HG02852 (cell line): ENCODE measurements around the gene CASP6.
"Not testable (repeated sequence)": the region's sequence is repeated elsewhere in the genome, so short reads cannot be mapped to it uniquely, and the experiment has no call there.

ENCODE experiments used
- ATAC-seq: cut with Tn5 transposase; IDR thresholded peaks from one replicate; pipeline ENCODE4 v1.9.1; 2021; ENCODE audit warnings: mild to moderate bottlenecking, moderate library complexity; ENCODE audit not compliant: unreplicated experiment

The CASP6 gene

DNA sequence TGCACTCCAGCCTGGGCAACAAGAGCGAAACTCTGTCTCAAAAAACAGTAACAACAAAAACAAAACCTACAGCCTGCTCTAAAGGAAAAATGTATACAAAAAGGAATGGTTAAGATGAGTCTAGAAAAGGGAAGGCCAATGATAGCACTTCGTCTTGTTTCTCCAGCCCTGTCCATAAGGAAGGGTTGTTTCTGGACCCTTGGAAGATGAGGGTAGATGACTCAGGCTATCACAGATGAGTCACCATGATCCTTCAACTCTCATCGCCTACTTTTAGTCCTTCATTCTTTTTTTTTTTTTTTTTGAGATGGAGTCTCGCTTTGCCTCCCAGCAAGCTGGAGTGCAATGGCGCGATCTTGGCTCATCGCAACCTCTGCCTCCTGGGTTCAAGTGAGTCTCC, 17.8 kb upstream of the CASP6 start:
- no peak for ATAC-seq

DNA sequence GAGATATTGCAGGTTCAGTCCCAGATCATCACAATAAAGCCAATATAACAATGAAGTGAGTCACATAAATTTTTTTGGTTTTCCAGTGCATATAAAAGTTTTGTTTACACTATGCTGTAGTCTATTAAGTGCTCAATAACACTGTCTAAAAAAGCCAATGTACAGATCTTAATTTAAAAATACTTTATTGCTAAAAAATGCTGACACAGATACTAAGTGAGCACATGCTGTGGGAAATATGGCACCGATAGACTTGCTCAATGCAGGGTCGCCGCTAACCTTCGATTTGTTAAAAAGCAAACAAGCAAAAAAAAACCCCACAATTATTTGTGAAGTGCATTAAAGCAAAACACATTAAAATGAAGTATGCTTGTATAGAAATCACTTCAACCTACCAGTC, 16.4 kb upstream of the CASP6 start:
- no peak for ATAC-seq

DNA sequence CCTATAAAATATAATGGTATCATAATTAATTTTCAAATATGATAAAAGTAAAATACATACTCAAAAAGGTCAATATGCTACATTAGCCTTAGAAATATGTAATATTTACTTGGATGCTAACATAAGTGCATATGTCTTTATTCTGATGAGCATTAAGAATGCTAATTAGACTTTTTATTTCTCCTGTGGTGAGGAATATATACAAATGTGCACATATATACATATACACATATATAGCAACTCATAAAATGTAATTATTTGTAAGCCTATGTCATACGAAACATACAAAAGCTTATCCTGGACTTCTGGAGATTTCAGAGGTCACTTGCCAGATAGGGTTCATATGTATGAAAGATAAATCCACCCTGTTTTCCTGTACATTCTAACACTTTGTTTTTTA, 15.5 kb upstream of the CASP6 start:
- ATAC-seq = no peak

DNA sequence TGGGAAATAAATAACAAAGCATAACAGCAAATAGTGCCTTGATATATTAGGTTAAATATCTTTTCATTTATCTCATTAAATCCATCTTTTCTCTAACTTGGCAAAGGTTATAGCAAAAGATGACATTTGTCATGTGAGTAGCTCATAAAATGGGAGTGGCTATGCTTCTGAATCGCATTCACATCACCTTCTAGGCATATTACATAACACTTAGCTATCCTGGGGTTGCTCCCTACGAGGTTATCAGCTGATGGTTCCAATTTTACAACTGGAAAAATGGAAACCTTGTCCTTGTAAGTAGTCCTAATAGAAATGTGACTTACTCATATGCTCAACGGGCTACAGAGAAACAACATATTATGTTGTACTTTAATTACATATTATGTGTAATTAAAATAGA, 10.3 kb upstream of the CASP6 start:
- ATAC-seq = no peak

DNA sequence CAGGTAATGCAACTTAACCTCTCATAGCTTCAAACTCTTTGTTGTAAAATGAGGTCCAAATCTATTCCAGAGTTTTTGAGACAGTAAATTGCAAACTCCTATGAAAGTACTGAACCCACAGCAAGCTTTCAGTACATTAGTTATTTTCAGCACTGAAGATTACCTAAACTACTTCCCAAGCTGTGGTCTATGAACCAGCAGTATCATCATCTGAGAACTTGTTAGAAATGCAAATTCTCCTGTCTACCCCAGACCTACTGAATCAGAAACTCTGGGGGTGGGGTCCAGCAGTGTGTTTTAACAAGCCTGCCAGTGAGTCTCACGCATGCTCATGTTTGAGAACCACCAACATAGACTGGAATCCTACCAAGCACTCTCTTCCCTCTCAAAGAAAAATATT, 5.7 kb upstream of the CASP6 start:
- ATAC-seq = peak; percentile 99

DNA sequence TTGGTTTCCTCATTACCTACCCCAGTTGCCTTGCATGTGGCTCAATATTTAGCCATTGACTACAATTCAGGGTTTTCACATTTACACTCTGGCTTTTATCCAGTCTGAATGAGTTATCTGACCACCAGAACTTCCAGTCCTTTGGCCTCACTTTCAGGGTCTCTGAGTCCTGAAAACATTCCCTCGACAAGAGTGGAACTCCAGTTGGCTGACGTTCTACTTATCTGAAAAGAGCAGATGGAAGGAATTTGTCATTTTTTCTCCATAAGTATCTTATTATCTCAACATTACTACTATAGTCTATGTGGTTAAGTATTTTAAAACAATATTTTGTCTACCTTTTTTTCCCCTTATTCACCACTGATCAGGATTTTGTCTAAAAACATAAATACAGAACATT, 5.2 kb upstream of the CASP6 start:
- ATAC-seq = no peak

DNA sequence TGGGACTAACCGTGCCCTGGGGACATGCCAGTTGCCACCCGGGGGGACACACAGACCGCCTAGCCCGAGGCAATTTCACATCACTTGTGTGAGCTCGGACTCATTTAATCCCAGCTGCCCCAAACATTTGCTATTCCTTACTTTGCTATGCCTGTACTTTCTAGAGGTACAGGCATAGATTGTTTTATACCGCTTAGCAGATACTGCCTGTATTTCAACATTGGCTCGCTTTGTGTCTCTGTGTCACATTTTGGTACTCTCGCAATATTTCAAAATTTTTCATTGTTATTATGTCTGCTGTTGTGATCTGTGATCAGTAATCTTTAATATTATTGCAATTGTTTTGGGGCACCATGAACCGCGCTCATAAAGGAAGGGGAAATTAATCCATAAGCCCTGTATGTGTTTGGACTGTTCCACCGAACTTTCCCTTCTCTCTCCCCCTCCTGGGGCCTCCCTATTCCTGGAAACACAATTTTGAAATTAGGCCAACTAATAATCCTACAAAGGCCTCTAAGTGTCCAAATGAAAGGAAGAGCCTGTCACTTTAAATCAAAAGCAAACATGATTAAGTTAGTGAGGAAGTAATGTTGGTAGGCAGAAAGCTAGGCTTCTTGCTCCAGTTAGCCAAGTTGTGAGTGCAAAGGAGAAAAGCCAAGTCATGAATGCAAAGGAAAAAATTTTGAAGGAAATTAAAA, 568 bp upstream of the CASP6 start:
- no peak for ATAC-seq

DNA sequence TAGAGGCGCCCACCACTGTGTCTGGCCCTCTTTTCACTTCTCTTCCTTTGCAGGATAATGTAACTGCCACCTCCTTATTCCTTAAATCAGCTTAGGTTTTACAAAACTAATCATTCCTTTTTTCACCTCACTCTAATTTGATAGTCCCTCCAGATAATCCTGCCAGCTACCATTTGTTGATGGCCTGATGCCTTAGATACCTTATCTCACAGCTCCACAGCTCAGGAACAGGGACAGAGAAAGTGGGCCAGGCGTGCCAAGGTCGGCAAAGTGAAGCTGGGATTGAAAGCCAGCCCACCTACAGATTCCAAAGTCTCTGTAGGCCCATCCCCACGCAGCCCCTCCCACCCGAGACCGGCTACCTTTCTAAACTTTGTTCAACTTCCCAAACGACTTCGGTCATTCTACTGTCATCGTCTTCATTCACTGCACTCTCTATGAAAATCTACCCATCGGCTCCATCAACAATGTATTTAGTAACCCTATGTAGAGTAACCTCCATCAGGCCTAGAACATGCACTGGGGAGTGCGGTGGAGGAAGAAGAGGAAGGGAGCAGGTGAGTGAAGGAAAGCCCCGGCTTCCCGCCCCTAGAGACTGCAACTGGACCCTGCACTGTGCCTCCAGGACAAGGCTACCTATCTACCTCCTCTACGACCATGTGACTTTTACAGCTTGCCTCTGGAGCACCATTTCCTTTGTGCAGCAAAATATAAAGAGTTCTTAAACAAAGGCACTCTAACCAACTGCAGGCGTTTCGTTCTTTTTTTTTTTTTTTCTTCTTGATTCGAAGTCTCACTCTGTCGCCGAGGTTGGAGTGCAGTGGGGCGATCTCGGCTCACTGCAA, 1.5 kb downstream of the CASP6 start:
- ATAC-seq = no peak

DNA sequence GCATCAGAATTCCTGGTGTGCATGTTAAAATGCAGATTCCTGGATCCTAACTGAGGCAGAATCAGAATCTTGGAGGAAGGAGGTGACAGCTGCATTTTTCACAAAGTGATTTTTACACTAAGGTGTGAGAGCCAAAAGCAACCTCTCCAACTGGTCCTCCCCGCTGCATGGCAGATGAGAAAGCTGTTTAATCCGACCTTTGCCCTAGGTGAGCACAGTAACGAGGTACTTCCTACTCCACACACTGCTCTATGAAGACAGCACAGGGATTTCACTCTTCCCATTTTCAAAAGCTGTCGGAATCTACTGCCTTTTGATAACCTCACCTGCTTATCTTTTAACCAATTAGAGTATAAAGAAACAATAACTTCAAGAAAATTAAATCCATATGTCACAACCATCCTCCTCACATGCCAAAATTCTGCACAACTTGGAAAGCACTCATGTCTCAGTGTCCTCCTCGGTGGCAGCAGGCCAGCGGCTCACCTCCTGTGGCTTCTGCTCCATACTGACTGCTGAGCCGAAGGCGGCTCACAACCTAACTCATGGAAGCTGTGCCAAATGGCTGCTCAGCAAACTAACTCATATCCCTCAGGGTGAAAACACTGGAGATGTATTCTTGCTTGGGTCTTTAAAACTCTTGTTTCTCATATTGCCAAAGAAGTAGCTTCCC, 3.6 kb downstream of the CASP6 start:
- no peak for ATAC-seq

DNA sequence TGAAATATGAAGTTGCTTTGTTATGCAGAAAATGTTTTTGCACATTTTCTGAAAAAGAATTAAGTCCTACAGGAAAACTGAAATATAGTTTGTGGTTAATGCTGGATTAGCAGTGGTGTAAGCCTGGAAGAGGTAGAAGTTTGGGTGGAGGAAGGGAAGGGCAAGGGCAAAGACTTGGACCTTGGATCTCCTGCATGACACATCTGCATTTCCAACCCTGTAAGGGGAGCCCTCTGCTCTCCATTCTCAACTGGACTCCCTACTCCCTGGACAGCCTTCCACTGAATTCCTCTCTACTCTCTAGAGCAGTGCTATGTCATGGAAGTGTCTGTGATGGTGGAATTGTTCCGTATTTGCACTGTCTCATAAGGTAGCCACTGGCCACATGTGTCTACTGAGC, 4.6 kb downstream of the CASP6 start:
- no peak for ATAC-seq

DNA sequence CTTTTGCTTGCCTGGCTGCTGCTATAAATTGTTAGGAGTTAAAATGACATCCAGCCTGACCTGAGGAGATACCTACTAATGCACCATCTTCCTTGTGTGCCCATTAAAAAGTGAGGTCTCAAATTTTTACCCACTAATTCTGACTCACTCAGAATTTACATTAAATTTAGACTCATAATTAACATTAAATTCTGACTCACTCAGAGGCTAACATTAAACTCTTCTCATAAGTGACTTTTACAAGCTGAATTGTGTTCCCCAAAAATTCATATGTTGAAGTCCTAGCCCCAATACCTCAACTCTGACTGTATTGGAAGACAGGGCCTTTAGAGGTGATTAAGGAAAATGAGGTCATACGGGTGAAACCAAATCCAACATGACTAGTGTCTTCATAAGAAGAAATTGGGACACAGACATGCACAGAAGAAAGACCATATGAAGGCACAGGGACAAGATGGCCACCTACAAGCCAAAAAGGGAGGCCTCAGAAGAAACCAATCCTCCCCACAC, 11.8 kb downstream of the CASP6 start:
- ATAC-seq = no peak

DNA sequence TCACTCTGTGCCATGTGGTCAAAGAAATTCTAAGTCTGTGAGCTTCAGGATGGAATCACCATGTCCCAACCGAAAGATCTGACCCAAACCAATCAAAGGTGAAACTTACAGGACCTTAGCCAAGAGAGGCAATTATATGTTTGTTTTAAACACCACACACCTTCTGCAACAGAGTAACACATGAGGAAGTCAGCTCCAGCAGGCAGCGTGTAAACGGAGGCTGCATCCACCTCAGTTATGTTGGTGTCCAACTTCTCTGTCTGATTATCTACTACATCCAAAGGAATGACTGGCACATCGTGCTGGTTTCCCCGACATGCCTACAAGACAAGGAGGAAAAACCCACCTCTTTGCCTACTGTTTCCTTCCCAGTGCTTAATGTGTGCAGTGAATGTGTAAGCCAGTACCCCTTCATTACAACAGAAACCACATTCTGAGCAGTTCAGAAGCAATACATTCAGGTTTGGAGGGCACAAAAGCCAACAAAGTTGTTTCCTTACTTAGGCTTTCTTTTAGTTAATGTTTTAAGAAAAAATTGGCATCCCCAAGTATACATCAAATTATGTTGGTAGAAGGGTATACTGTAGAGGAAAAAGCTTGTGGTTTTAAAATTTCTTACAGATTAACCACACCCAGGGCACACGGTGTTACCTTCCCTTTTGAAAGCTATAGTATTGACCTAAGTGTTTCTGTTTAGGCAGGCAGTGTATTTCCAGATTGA, 12.4 kb downstream of the CASP6 start:
- peak; percentile 67 for ATAC-seq

DNA sequence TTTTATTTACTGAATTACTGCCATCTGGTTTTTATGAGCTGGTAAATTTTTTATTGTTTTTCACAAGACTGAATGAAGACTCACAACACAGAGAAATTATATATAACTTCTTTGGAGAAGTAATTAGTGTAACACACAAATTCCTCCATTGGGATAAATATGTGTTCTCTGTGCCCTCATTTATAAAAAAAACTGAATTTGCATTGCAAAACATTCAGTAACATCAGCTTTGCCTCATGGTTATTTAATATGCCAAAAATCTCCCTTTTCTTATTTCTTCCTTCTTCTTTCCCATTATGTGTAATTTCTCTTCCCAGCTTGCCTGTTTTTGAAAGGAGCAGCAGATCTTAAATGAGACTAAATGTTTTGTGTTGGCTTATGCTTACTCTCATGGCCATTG, 18.5 kb downstream of the CASP6 start:
- no peak for ATAC-seq

DNA sequence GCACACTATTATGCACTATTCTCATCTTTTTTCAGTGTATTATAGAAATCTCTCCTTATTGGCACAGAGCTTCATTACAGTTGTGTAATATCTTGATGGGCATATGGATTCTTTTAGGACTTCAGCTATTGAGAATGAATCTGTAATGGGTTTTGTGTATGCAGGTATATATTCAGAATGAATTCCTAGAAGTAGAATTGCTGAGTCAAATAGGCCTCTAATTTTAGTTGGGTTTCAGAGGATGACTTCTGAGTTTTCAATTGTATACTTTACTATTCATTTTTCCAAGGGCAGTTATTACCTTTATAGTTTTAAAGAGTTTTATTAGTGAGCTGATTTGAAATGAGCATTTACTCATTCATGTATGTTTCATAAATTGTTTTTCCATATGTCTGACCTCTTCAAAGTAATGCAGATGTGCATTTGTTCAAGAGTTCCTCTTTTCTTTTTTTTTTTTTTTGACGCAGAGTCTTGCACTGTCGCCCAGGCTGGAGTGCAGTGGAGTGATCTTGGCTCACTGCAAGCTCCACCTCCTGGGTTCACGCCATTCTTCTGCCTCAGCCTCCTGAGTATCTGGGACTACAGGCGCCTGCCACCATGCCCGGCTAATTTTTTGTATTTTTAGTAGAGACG, 19.5 kb downstream of the CASP6 start:
- no peak for ATAC-seq

DNA sequence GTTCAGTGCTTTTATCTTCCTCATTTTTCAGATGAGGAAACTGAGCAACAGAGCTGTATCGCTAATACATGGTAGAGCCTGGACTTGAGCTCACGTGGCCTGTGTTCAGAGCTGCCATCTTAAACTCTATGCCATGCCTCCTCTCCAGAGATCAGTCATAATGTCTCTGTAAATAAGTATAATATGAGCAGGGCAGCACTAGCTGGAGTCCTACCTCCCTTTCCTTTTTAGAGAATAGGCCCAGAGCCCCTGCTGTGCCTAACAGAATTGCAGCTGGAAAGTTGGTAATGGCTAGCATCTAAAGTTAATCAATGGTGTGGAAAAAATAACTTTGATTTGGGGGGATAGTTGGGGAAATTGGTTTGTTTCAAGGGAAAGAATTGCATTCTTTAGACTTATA, 20.4 kb downstream of the CASP6 start:
- ATAC-seq = no peak

DNA sequence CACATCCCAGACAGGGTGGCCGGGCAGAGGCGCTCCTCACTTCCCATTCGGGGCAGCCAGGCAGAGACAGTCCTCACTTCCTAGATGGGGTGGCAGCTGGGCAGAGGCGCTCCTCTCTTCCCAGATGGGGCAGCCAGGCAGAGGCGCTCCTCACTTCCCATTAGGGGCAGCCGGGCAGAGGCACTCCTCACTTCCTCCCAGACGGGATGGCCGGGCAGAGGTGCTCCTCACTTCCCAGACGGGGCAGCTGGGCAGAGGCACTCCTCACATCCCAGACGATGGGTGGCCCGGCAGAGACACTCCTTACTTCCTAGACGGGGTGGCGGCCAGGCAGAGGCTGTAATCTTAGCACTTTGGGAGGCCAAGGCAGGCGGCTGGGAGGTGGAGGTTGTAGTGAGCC, 24.3 kb downstream of the CASP6 start:
- not testable (repeated sequence) for ATAC-seq

DNA sequence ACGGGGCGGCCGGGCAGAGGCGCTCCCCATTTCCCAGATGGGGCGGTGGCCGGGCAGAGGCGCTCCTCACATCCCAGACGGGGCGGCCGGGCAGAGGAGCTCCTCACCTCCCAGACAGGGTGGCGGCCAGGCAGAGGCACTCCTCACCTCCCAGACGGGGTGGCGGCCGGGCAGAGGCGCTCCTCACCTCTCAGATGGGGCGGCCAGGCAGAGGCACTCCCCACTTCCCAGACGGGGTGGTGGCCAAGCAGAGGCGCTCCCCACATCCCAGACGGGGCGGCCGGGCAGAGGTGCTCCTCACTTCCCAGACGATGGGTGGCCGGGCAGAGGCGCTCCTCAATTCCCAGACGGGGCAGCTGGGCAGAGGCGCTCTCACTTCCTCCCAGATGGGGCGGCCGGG, 24.8 kb downstream of the CASP6 start:
- ATAC-seq = not testable (repeated sequence)

DNA sequence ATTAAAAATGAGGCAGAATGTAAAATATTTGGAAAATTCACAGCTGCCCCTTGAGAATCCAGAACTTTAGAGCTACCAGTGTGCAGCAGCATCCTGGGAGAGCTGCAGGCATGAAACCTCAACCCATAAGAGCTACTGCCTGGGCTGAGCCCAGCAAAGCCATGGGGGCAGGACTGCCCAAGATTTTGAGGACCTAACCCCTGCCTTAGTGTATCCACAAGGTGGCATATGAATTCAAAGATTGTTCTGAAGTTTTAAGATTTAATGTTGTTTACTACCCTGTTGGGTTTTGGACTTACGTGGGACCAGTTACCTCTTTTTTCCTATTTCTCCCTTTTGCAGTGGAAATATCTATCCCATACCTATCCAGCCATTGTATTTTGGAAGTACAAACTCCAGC, 26.4 kb downstream of the CASP6 start:
- no peak for ATAC-seq

DNA sequence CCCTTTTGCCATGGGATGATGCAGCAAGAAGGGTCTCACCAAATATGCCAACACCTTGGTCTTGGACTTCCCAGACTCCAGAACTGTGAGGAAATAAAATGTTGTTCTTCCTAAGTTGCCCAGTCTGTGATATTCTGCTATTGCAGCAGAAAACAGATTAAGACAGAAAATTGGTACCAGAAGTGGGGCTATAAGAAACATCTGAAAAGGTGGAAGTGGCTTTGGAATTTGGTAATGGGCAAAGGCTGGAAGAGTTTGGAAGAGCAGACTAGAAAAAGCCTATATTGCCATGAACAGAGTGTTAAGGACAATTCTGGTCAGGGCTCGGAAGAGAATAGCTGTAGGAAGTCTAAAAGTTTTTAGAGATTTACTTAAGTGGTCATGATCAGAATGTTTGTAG, 27.4 kb downstream of the CASP6 start:
- no peak for ATAC-seq

DNA sequence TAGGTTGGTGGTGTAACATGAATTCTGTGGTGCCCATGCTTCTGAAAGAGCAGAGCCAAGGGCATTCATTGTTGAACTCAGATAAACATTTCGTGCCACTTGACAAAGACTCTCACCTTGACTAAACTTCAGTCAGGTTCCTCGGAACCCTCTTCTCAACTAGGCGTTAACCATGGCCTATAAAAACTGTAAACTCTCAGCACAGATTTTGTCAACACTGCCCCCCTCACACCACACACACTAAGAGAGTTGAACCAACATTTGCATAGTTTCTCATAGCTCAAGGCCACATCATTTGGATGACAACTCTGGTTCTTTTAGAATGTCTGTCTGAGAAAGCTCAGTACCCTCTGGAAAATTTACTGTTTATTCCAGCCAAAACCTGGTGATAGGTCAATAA, 28.1 kb downstream of the CASP6 start:
- ATAC-seq = no peak

DNA sequence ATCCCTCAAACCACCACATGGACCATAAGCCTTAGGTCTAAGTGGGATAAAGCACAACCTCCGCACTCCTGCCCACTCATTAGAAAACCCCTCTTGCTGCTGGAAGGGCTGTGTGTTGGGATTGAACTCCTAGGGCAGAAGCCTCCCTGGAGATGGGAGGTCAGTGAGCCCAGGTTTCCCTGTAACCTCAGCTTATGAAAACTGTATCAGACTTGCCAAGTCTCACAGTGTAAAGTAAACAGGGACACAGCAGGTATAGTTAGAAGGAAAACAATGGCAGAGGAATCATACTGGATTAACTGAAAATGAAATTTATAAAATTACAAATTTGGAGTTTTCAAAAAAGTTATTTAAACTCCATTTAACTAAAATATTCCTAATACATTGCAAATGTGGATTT, 29.9 kb downstream of the CASP6 start:
- ATAC-seq = no peak
